H1 (cell line): ENCODE data around the gene ARMC7. TPM values are rescaled to one million over a fixed set of nuclear protein-coding genes. Genes with fewer than 3 reads are reported as not detected.

Experiments used
- CTCF ChIA-PET: fragments of 300-600 bp; sonication (Branson Sonifier 250); formaldehyde crosslinking; loops from one replicate; lab custom pipeline; 2021; ENCODE audit not compliant: partially characterized antibody; lab: Charles Lee
- POLR2A ChIA-PET: fragments of 300-600 bp; sonication (Branson Sonifier 250); formaldehyde crosslinking; loops from one replicate; lab custom pipeline; 2021; ENCODE audit warnings: inconsistent platforms; ENCODE audit not compliant: partially characterized antibody; lab: Charles Lee
- DNase-seq, 2 experiments: peaks; one replicate each; pipeline versions ENCODE4 v3.0.0 to v3.0.0-alpha.2; 2010 to 2022; ENCODE audit warnings: low spot score in 2 of 2, low read depth in 1 of 2, mixed read lengths in 1 of 2
- FAIRE-seq: peaks from 2 replicates; lab custom pipeline; 2011; peaks lifted over from hg19 to GRCh38; lab: Jason Lieb, UNC
- H2AFZ ChIP-seq: 2 replicates; pipeline ENCODE4 v1.8.1; 2012; ENCODE audit warnings: low read length, inconsistent platforms
- H2AK5ac ChIP-seq: 2 replicates; pipeline ENCODE4 v1.6.1; 2013; ENCODE audit warnings: low read depth, low read length
- H2BK120ac ChIP-seq: replicated peaks from 2 replicates; pipeline ENCODE3; 2013; ENCODE audit warnings: low read depth, low read length, inconsistent platforms
- H2BK12ac ChIP-seq: 2 replicates; pipeline ENCODE4 v1.6.1; 2013; ENCODE audit warnings: low read depth, low read length
- H2BK15ac ChIP-seq: 2 replicates; pipeline ENCODE4 v1.6.1; 2013; ENCODE audit warnings: low read length
- H2BK20ac ChIP-seq: 2 replicates; pipeline ENCODE4 v1.6.1; 2013; ENCODE audit warnings: low read length
- H2BK5ac ChIP-seq: 2 replicates; pipeline ENCODE4 v1.6.1; 2013; ENCODE audit warnings: low read depth, low read length
- H3K14ac ChIP-seq: 2 replicates; pipeline ENCODE4 v1.6.1; 2013; ENCODE audit warnings: inconsistent platforms; ENCODE audit not compliant: insufficient read length
- H3K18ac ChIP-seq: 2 replicates; pipeline ENCODE4 v1.6.1; 2013; ENCODE audit warnings: low read length; ENCODE audit errors: extremely low read depth
- H3K23ac ChIP-seq: 2 replicates; pipeline ENCODE4 v1.6.1; 2013; ENCODE audit warnings: inconsistent platforms; ENCODE audit not compliant: insufficient read length
- H3K23me2 ChIP-seq: 2 replicates; pipeline ENCODE4 v1.6.1; 2013; ENCODE audit warnings: low read depth, low read length
- H3K27ac ChIP-seq: 2 replicates; pipeline ENCODE4 v1.6.1; 2011; ENCODE audit warnings: low read depth, low read length, inconsistent platforms
- H3K27me3 ChIP-seq, 4 experiments: replicated peaks in 1 of 4; 1 replicate in 1 of 4; 2 replicates in 3 of 4; pipeline versions ENCODE4 v1.6.1 to v1.8.1; 2011 to 2013; ENCODE audit warnings: low read length in 3 of 4, mild to moderate bottlenecking in 3 of 4, inconsistent platforms in 2 of 4, mixed read lengths in 2 of 4, moderate library complexity in 1 of 4; ENCODE audit not compliant: control insufficient read depth in 3 of 4, insufficient read depth in 3 of 4; ENCODE audit errors: extremely low read depth in 1 of 4
- H3K36me3 ChIP-seq, 4 experiments: 2 replicates each; pipeline versions ENCODE4 v1.6.1 to v1.8.1; 2011 to 2013; ENCODE audit warnings: mild to moderate bottlenecking in 4 of 4, low read length in 3 of 4, moderate library complexity in 2 of 4, control low read depth in 1 of 4, inconsistent platforms in 1 of 4; ENCODE audit not compliant: insufficient read depth in 4 of 4, control insufficient read depth in 2 of 4
- H3K4ac ChIP-seq: replicated peaks from 2 replicates; pipeline ENCODE3; 2013; ENCODE audit warnings: low read length, low read depth, mixed read lengths, inconsistent platforms; ENCODE audit not compliant: insufficient read length
- H3K4me1 ChIP-seq, 4 experiments: replicated peaks in 1 of 4; 1 replicate in 1 of 4; 2 replicates in 3 of 4; pipeline versions ENCODE4 v1.6.1 to v1.8.1; 2011 to 2013; ENCODE audit warnings: low read length in 3 of 4, inconsistent platforms in 2 of 4, mixed read lengths in 1 of 4; ENCODE audit not compliant: insufficient read depth in 4 of 4, control insufficient read depth in 3 of 4
- H3K4me2 ChIP-seq, 2 experiments: 2 replicates each; pipeline versions ENCODE4 v1.6.1 to v1.8.1; 2011 to 2013; ENCODE audit warnings: low read depth in 2 of 2, low read length in 2 of 2, control low read depth in 1 of 2, inconsistent platforms in 1 of 2, mild to moderate bottlenecking in 1 of 2; ENCODE audit not compliant: insufficient read depth in 1 of 2
- H3K4me3 ChIP-seq, 4 experiments: fragments of 200-600, 300-600 bp in 1 of 4; sonication (generic), shearing (Covaris generic), sonication (Bioruptor Twin) in 1 of 4; 2 replicates each; pipeline versions ENCODE4 v1.5.1 to v1.8.1; 2011 to 2016; ENCODE audit warnings: low read length in 4 of 4, low read depth in 3 of 4, control low read depth in 2 of 4, inconsistent platforms in 2 of 4, mild to moderate bottlenecking in 2 of 4, mixed read lengths in 1 of 4, moderate library complexity in 1 of 4; ENCODE audit not compliant: insufficient read depth in 2 of 4; ENCODE audit errors: extremely low read depth in 1 of 4
- H3K56ac ChIP-seq: replicated peaks from 2 replicates; pipeline ENCODE3; 2013; ENCODE audit warnings: low read depth, mild to moderate bottlenecking, mixed read lengths, low read length, inconsistent platforms; ENCODE audit not compliant: insufficient read length
- H3K79me1 ChIP-seq: 2 replicates; pipeline ENCODE4 v1.6.1; 2013; ENCODE audit warnings: low read depth, low read length, control low read depth
- H3K79me2 ChIP-seq, 2 experiments: 2 replicates each; pipeline versions ENCODE4 v1.6.1 to v1.8.1; 2012 to 2013; ENCODE audit warnings: low read length in 2 of 2, mild to moderate bottlenecking in 2 of 2, inconsistent platforms in 1 of 2; ENCODE audit not compliant: insufficient read depth in 2 of 2, control insufficient read depth in 1 of 2
- H3K9ac ChIP-seq, 4 experiments: replicated peaks in 1 of 4; 1 replicate in 1 of 4; 2 replicates in 3 of 4; pipeline versions ENCODE4 v1.6.1 to v1.8.1; 2011 to 2013; ENCODE audit warnings: low read depth in 3 of 4, low read length in 3 of 4, control low read depth in 2 of 4, mild to moderate bottlenecking in 2 of 4, moderate library complexity in 2 of 4, inconsistent platforms in 1 of 4; ENCODE audit errors: extremely low read depth in 1 of 4
- H3K9me3 ChIP-seq, 2 experiments: 2 replicates each; pipeline versions ENCODE4 v1.6.1 to v1.8.1; 2012 to 2013; ENCODE audit warnings: mild to moderate bottlenecking in 2 of 2, moderate library complexity in 2 of 2, control low read depth in 1 of 2, inconsistent platforms in 1 of 2, low read depth in 1 of 2, low read length in 1 of 2, mixed read lengths in 1 of 2; ENCODE audit not compliant: insufficient read depth in 2 of 2
- H4K20me1 ChIP-seq, 2 experiments: replicated peaks in 1 of 2; 2 replicates each; pipeline versions ENCODE3 to v1.8.1; 2011 to 2013; ENCODE audit warnings: inconsistent platforms in 2 of 2, low read length in 2 of 2, mild to moderate bottlenecking in 1 of 2; ENCODE audit not compliant: insufficient read depth in 2 of 2, control insufficient read depth in 1 of 2
- H4K5ac ChIP-seq: 2 replicates; pipeline ENCODE4 v1.6.1; 2013; ENCODE audit warnings: low read length, low read depth, mixed read lengths, inconsistent platforms; ENCODE audit not compliant: insufficient read length
- H4K8ac ChIP-seq: 2 replicates; pipeline ENCODE4 v1.8.0; 2013; ENCODE audit warnings: mild to moderate bottlenecking, moderate library complexity, low read length, inconsistent platforms; ENCODE audit not compliant: insufficient read depth; ENCODE audit errors: extremely low read depth
- H4K91ac ChIP-seq: replicated peaks from 2 replicates; pipeline ENCODE3; 2013; ENCODE audit warnings: low read length, mixed read lengths, inconsistent platforms; ENCODE audit not compliant: insufficient read length
- ASH2L ChIP-seq: fragments of 200-600, 300-600 bp; sonication (generic); IDR thresholded peaks from one replicate; pipeline ENCODE4 v1.7.1; 2017; ENCODE audit warnings: low read length
- CBX5 ChIP-seq: fragments of 300-800, 300-1000 bp; sonication (generic); IDR thresholded peaks from 2 replicates; pipeline ENCODE4 v1.7.1; 2016; ENCODE audit warnings: antibody characterized with exemption, low read length, low read depth
- CBX8 ChIP-seq: fragments of 300-800, 300-1000 bp; sonication (generic); IDR thresholded peaks from 2 replicates; pipeline ENCODE4 v1.7.1; 2016; ENCODE audit warnings: low read depth, low read length, borderline replicate concordance
- CHD2 ChIP-seq: IDR thresholded peaks from 2 replicates; pipeline ENCODE4 v1.6.1; 2012; ENCODE audit warnings: low read length, improper control_type of control experiment
- CTBP2 ChIP-seq: IDR thresholded peaks from 2 replicates; pipeline ENCODE4 v1.7.0; 2011; ENCODE audit warnings: borderline replicate concordance, mild to moderate bottlenecking, moderate library complexity, mixed read lengths, low read length; ENCODE audit not compliant: insufficient read depth, insufficient read length
- GTF2F1 ChIP-seq: IDR thresholded peaks from 2 replicates; pipeline ENCODE4 v1.6.1; 2012; ENCODE audit warnings: low read depth, low read length, improper control_type of control experiment, borderline replicate concordance
- KDM5A ChIP-seq: fragments of 200-600 bp; IDR thresholded peaks from 2 replicates; pipeline ENCODE4 v1.7.1; 2012; ENCODE audit warnings: mild to moderate bottlenecking, low read length, inconsistent platforms, mixed read lengths
- POLR2A ChIP-seq, 2 experiments: IDR thresholded peaks; 1 replicate in 1 of 2; 2 replicates in 1 of 2; pipeline ENCODE4 v1.6.1; 2011; ENCODE audit warnings: low read depth in 2 of 2, low read length in 2 of 2, mild to moderate bottlenecking in 2 of 2; ENCODE audit errors: control extremely low read depth in 1 of 2
- SIN3A ChIP-seq, 2 experiments: IDR thresholded peaks in 1 of 2; conservative IDR thresholded peaks in 1 of 2; 2 replicates each; pipeline ENCODE4 v1.6.1; 2011 to 2012; ENCODE audit warnings: low read length in 2 of 2, improper control_type of control experiment in 1 of 2, low read depth in 1 of 2, mild to moderate bottlenecking in 1 of 2
- SIX5 ChIP-seq: IDR thresholded peaks from 2 replicates; pipeline ENCODE4 v1.6.1; 2011; ENCODE audit warnings: mild to moderate bottlenecking, low read depth, low read length
- TAF7 ChIP-seq: optimal IDR thresholded peaks from 2 replicates; pipeline ENCODE3; 2011; ENCODE audit warnings: low read depth, mild to moderate bottlenecking, inconsistent platforms, low read length, moderate library complexity, borderline replicate concordance
- WGBS, 2 experiments: shearing (Covaris generic) in 1 of 2; methylation state at CpG; one replicate each; pipeline versions ENCODE4 v1.1.6 to v1.1.7; 2013 to 2015; ENCODE audit warnings: low lambda C conversion rate in 2 of 2, mixed read lengths in 2 of 2, inconsistent platforms in 1 of 2, low coverage in 1 of 2, missing lambda C conversion rate in 1 of 2; ENCODE audit not compliant: insufficient replicate concordance in 2 of 2, insufficient coverage in 1 of 2, insufficient read length in 1 of 2; ENCODE audit errors: extremely low coverage in 1 of 2, missing lambda C conversion rate in 1 of 2; 5-methylcytosine and 5-hydroxymethylcytosine counted together
- polyA plus RNA-seq, 7 experiments: library from polyadenylated mRNA; depleted of rRNA in 3 of 7; stranded (reverse) in 5 of 7; unstranded in 2 of 7; fragments of >200 nt in 5 of 7; fragments of 200-250 nt in 2 of 7; gene quantifications; 1 replicate in 5 of 7; 2 replicates in 1 of 7; 4 replicates in 1 of 7; pipeline versions ENCODE4 v1.2.1 to v1.2.3, GENCODE V29; 2011 to 2013; ENCODE audit warnings: missing spikeins in 2 of 7, mixed read lengths in 2 of 7
- total RNA-seq: library from RNA; stranded (reverse); fragmentation: NEBNext Ultra II Directional; extraction: Animal tissue kit (Norgen Biotek cat#: 25700); gene quantifications from 2 replicates; pipeline ENCODE4 v1.2.1, GENCODE V29; 2021

The ARMC7 gene
- total and polyA plus RNA-seq, 2 of the 8 experiments (the other 6 are each of a cell fraction or from before 2014, with no cell fraction given), result 9.8 to 13.6 TPM

GRCh38 chr17:75082683-75083082, 27.1 kb upstream of the ARMC7 start:
- no peaks in the 10 kb centered on the region for H3K27me3 ChIP-seq
- H4K8ac ChIP-seq, result no peak overlapping the region
- H2BK120ac ChIP-seq, result peak overlapping the region; percentile 52
- H3K56ac ChIP-seq, result no peak overlapping the region
- FAIRE-seq (no peak), DNase-seq (no peak)
- H3K9ac ChIP-seq, result no peak overlapping the region; a peak in 1 of 7 replicates
- no peaks in the 10 kb centered on the region for H3K79me1 ChIP-seq
- peak overlapping the region; percentile 66; the same call in 1 of the 2 replicates for H2BK20ac ChIP-seq
- 73% methylated on average over 6 of the region's 6 CpGs; no CpG with 5 or more reads in 1 of the 2 experiments for WGBS, 2 experiments
- TF ChIP-seq CHD2 (no peak), GTF2F1 (no peak), TAF7 (no peak), KDM5A (no peak), SIX5 (no peak), SIN3A (conservative IDR thresholded peaks at IDR 0.05 in 1 of 2, IDR thresholded peaks at IDR 0.05 in 1 of 2; ENCODE audit: low read depth in 1 of 2, low read length in 2 of 2) (no peak), CBX8 (no peak), ASH2L (no peak), CBX5 (no peak), POLR2A (IDR thresholded peaks at IDR 0.05; ENCODE audit: control extremely low read depth in 1 of 2, low read depth in 2 of 2, low read length in 2 of 2) (no peak), CTBP2 (no peak)
- no peak overlapping the region for H3K4ac ChIP-seq
- H3K36me3 ChIP-seq, result no peaks in the 10 kb centered on the region
- no peak overlapping the region for H2BK5ac ChIP-seq
- CTCF ChIA-PET, result interaction anchor here (1.1 to 7.6 kb wide), 5 partner anchors 19 to 292 kb away, joined by 3 to 45 read pairs (median 7); no protein-coding TSS in a partner anchor
- POLR2A ChIA-PET, result interaction anchor here (1.0 to 1.3 kb wide), 2 partner anchors 48 to 70 kb away, joined by 5 read pairs; partner anchors contain the start of genes MRPL58 and NT5C
- peak overlapping the region; percentile 4; the same call in 1 of the 2 replicates for H3K18ac ChIP-seq
- H2AK5ac ChIP-seq, result 0 out of 2 replicates have a peak overlapping the region, but pooled peaks have one; percentile 68
- H3K4me2 ChIP-seq, result no peak overlapping the region
- H3K4me1 ChIP-seq, result peaks cover 0 to 17% (median 15%) of the 10 kb centered on the region in 4 experiments; a peak in 6 of 7 replicates
- H3K23ac ChIP-seq, result no peak overlapping the region
- no peak overlapping the region for H4K5ac ChIP-seq
- no peak overlapping the region for H3K4me3 ChIP-seq
- no peaks in the 10 kb centered on the region for H4K20me1 ChIP-seq
- H3K9me3 ChIP-seq, result no peaks in the 10 kb centered on the region
- 0 out of 2 replicates have a peak overlapping the region, but pooled peaks have one; percentile 10 for H2AFZ ChIP-seq
- peak overlapping the region; percentile 75 for H2BK12ac ChIP-seq
- H3K79me2 ChIP-seq, result no peaks in the 10 kb centered on the region
- H3K27ac ChIP-seq, result no peak overlapping the region
- peaks cover 7% of the 10 kb centered on the region; the same call in 1 of the 2 replicates for H3K23me2 ChIP-seq
- H2BK15ac ChIP-seq, result 0 out of 2 replicates have a peak overlapping the region, but pooled peaks have one; percentile 88
- H3K14ac ChIP-seq, result no peak overlapping the region
- H4K91ac ChIP-seq, result peak overlapping the region; percentile 1
